Measurements from ENCODE around the gene MUCL3. TPM values are rescaled to one million over a fixed set of nuclear protein-coding genes. Genes with fewer than 3 reads are reported as not detected.

MUCL3 gene
- total RNA-seq, 1 donor from 2014 or later: under 0.01 TPM

DNA sequence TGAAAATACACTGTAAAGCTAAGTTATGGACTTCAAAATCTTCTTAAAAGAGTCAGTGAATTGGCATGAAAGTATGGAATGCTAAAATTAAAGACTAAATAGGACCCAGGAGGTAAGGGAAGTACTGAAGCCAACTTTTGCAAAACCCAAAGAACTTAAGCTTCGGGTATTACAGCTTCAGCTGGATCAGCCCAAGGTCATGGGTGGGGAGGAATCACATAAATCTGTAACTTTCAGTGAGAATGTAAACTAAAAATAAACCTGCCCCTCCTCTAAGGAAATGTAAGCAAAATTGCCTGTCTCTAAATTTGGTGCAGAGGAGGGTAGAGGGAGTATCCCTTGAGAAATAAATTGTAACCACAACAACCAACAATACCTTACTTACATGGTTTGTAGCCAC lies 38.4 kb downstream of the MUCL3 start:
- no peak for DNase-seq (ENCODE audit: low read depth)
- H3K4me3 ChIP-seq (ENCODE audit: low read depth, low read length): no peak overlapping the region
- TF ChIP-seq, protein P1, sequence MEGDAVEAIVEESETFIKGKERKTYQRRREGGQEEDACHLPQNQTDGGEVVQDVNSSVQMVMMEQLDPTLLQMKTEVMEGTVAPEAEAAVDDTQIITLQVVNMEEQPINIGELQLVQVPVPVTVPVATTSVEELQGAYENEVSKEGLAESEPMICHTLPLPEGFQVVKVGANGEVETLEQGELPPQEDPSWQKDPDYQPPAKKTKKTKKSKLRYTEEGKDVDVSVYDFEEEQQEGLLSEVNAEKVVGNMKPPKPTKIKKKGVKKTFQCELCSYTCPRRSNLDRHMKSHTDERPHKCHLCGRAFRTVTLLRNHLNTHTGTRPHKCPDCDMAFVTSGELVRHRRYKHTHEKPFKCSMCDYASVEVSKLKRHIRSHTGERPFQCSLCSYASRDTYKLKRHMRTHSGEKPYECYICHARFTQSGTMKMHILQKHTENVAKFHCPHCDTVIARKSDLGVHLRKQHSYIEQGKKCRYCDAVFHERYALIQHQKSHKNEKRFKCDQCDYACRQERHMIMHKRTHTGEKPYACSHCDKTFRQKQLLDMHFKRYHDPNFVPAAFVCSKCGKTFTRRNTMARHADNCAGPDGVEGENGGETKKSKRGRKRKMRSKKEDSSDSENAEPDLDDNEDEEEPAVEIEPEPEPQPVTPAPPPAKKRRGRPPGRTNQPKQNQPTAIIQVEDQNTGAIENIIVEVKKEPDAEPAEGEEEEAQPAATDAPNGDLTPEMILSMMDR (conservative IDR thresholded peaks at IDR 0.05; ENCODE audit: low read depth, low read length): no peak

DNA sequence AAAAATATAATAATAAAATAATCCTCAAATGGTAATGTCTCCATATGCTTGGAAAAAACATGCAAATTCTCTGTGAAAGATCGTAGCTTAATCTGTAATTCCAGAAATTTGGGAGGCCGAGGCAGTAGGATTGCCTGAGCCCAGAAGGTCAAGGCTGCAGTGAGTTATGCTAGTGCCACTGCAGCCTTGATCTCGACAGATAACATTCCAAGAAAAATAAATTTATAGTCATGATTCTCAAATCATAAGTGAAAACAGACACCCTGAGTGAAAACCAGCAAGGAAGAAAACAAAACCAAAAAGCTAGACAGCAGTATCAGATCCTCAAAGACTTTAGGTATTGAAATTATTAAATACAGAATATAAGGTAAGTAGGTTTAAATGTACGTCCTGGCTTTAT lies 38.9 kb downstream of the MUCL3 start:
- TF ChIP-seq, protein P1 (conservative IDR thresholded peaks at IDR 0.05; ENCODE audit: low read depth, low read length): no peak
- H3K4me3 ChIP-seq (ENCODE audit: low read depth, low read length): no peak overlapping the region
- no peak for DNase-seq (ENCODE audit: low read depth)

DNA sequence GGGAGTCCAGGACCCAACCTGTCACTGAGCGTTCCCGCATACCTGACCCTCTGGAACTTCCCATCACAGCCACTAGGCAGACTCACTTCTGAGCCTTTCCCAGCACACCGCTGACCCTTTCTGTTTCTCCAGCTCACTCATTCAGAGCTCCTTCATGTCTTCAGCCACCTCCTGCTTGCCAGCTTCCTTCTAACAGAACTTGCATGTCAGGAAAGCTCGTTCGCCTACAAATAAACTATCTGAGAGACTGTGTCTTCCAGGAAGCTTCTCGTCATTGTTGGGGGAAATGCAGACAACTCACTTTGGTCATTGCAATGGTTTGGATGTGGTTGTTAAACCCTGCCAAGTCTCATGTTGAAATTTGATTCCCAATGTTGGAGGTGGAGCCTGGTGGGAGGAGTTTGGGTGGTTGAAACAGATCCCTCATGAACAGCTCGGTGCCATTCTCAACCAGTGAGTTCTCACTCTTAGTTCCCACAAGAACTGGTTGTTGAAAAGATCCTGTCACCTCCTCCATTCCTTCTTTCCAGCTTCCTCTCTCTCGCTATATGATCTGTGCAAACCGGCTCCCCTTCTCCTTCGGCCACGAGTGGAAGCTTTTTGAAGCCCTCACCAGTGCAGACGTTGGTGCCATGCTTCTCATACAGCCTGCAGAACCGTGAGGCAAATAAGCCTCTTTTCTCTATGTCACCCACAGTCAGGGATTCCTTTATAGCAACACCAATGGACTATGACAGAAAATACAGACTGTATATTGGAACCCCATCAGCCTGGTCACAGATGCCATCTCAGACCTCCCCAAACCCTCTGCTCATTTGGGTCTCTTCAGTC lies 41.4 kb downstream of the MUCL3 start:
- peak overlapping the region; percentile 37 for H3K4me3 ChIP-seq (ENCODE audit: low read depth, low read length)
- no peak for DNase-seq (ENCODE audit: low read depth)
- TF ChIP-seq, protein P1 (conservative IDR thresholded peaks at IDR 0.05; ENCODE audit: low read depth, low read length): peak; percentile 54

DNA sequence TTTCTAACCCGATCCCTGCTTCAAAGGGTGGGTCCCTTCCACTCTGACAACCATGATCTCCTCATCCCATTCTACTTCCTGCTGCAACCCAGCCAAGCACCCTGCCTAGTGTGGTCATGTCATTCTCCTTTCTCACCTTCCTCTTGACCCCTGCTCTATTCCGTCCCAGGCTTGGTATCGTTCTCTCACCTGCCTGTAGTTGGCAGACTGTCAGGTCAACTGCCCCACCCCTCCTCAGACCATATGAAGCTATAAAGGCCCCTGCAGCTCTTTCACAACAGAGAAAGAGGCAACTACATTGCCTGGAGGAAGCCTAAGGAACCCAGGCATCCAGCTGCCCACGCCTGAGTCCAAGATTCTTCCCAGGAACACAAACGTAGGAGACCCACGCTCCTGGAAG lies 42.7 kb downstream of the MUCL3 start, which contains the start of gene MUC21:
TSS of gene MUC21 (plus strand) at position 280 of the 400 bp plus-strand sequence. CDS start 241 bp downstream, outside the sequence.
- TF ChIP-seq, protein P1 (conservative IDR thresholded peaks at IDR 0.05; ENCODE audit: low read depth, low read length): no peak
- H3K4me3 ChIP-seq (ENCODE audit: low read depth, low read length): no peak within 1 kb of the TSS
- no peak for DNase-seq (ENCODE audit: low read depth)

DNA sequence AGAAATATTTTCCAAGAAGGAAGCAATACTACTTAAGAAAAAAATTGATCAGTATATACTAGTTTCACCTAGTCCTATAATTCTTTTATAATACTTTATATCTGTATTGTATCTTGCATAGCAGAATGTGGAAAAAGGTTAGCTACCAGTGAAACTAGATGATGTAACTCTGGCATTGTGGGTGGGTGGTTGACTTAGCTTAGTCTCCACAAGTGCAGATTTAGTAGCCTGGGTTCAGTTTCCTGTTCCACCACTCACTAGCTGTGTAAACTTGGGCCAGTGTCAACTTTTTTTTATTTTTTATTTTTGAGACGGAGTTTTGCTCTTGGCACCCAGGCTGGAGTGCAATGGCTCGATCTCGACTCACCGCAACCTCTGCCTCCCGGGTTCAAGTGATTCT lies 44.7 kb downstream of the MUCL3 start:
- DNase-seq (ENCODE audit: low read depth): no peak
- TF ChIP-seq, protein P1 (conservative IDR thresholded peaks at IDR 0.05; ENCODE audit: low read depth, low read length): no peak
- H3K4me3 ChIP-seq (ENCODE audit: low read depth, low read length): no peak overlapping the region

DNA sequence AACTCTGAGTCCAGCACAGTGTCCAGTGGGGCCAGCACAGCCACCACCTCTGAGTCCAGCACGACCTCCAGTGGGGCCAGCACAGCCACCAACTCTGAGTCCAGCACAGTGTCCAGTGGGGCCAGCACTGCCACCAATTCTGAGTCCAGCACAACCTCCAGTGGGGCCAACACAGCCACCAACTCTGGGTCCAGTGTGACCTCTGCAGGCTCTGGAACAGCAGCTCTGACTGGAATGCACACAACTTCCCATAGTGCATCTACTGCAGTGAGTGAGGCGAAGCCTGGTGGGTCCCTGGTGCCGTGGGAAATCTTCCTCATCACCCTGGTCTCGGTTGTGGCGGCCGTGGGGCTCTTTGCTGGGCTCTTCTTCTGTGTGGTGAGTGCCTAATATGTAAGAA lies 46.5 kb downstream of the MUCL3 start:
- no peak overlapping the region for H3K4me3 ChIP-seq (ENCODE audit: low read depth, low read length)
- no peak for DNase-seq (ENCODE audit: low read depth)
- TF ChIP-seq, protein P1 (conservative IDR thresholded peaks at IDR 0.05; ENCODE audit: low read depth, low read length): no peak

Data from epithelial cell of proximal tubule (primary cell).